Measurements from ENCODE around the gene SOX5. TPM values are rescaled to one million over a fixed set of nuclear protein-coding genes. Genes with fewer than 3 reads are reported as not detected.

SOX5 gene
- total and polyA plus RNA-seq, 11 donors, result 0.49 to 4.9 (median 2.5) TPM

DNA sequence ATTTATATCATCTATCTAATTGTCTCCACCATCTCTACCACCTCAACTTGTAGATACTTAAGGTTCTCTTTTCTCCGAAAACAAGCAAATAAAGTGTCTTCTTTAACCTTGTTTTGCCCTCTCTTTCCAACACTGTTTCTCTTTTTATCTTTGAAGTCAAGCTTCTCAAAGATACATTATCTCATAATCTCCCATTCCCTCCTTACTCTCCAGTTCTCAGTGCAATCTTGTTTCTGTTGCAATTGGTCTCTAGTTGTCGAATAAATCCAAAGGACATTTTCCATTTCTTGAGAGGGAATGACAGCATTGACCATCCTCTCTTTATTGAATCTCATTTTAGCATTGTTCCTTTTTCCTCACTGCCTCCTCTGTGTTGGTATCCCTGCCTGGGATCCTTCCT lies 383.3 kb downstream of the SOX5 start:
- Histone ChIP-seq H3K9me3 (no peaks in the 10 kb centered on the region), H3K4me3 (no peak overlapping the region), H3K27me3 (no peaks in the 10 kb centered on the region), H3K27ac (no peak overlapping the region), H3K36me3 (no peaks in the 10 kb centered on the region), H3K4me1 (no peaks in the 10 kb centered on the region)
- intact Hi-C loops (cut with DNase I), result no loop called here
- no peak for DNase-seq
- WGBS, 4 donors, result 44 to 45% (median 45%) methylated on average over 2 of the region's 2 CpGs
- no peak for TF ChIP-seq POLR2A (IDR thresholded peaks at IDR 0.05)
- TF ChIP-seq, protein P1, sequence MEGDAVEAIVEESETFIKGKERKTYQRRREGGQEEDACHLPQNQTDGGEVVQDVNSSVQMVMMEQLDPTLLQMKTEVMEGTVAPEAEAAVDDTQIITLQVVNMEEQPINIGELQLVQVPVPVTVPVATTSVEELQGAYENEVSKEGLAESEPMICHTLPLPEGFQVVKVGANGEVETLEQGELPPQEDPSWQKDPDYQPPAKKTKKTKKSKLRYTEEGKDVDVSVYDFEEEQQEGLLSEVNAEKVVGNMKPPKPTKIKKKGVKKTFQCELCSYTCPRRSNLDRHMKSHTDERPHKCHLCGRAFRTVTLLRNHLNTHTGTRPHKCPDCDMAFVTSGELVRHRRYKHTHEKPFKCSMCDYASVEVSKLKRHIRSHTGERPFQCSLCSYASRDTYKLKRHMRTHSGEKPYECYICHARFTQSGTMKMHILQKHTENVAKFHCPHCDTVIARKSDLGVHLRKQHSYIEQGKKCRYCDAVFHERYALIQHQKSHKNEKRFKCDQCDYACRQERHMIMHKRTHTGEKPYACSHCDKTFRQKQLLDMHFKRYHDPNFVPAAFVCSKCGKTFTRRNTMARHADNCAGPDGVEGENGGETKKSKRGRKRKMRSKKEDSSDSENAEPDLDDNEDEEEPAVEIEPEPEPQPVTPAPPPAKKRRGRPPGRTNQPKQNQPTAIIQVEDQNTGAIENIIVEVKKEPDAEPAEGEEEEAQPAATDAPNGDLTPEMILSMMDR (IDR thresholded peaks at IDR 0.05), result no peak
- no peak for ATAC-seq

DNA sequence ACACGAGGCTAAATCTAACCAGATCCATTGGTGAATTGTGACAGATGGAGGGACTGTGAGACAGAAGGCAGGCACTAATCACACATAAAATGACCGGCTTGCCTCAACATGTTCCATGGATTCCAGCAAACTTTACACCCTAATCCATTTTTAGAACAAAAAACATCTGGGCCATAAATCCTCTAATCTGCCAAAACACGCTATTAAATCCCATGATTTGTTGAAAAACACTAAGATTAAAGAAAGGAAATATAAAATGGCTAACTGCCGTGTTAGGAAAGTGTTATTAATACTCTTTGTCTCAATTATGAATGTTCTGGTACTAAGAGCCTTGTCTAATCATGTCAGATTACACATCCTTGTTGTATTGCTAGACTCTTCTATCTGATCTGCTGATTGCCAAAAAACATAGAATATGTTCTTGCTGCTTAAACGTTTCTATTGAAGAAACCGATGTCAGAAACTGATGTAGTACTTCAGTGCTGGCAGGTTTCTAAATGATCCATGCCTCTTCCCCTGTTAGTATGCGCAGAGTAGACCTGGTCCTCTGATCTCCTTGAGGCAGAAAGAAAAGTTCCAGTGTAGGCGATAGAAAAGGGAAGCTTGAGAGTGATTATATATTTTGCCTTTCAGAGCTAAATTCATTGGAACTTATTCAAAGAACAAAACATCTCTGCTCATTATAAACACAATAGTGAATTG lies 384.9 kb downstream of the SOX5 start:
- 61 to 72% (median 66%) methylated on average over 8 of the region's 8 CpGs for WGBS, 4 donors
- H3K36me3 ChIP-seq, result no peaks in the 10 kb centered on the region
- no peaks in the 10 kb centered on the region for H3K4me1 ChIP-seq
- TF ChIP-seq POLR2A (IDR thresholded peaks at IDR 0.05), result no peak
- TF ChIP-seq, protein P1 (IDR thresholded peaks at IDR 0.05), result no peak
- H3K4me3 ChIP-seq, result no peak overlapping the region
- H3K27me3 ChIP-seq, result no peaks in the 10 kb centered on the region
- ATAC-seq (no peak), DNase-seq (no peak)
- intact Hi-C loops (cut with DNase I), result no loop called here
- no peak overlapping the region for H3K27ac ChIP-seq
- no peaks in the 10 kb centered on the region for H3K9me3 ChIP-seq

DNA sequence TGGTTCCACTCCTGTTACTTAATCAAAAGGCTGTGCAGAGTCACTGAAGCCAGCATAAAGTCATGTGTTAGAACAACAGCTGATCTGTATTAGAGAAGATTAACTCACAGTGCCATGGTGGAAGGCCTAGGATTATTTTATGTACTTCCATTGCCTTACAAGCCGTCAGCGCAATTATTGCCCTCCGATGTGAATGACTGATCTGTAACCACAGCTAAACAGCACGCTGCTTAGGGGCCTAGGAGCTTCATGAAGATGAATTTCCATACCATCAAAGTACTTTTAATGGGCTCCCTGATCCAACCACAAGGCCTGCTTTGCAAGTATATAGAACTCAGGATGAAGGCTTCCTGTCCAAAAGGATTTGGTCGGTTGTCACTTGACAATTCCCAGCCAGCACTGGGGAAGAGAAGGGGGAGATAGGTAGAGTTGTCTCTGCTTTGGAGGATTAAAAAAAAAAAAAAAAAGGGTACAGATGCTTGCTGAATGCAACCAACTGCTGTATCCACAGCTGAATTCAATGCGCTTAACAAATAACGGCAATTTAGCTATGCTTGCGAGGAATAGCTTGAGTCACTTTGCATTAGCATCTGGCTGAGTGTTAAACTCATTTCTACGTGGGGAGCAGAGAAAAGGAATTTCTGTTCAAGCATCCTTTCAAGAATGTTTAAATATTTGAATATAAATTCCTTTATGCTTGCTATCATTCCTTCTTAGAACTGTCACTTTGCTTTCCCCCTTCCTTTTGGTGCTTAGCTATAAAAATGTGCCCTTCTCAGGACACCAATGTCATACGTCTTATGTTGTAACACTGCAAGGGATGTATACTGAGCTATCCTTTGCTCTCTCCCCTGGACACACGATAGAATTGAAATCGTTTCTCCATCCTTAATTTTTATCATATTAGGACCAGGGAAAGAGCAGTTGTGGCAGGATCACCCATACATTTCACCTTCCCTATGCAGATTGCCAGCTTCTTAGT lies 387.8 kb downstream of the SOX5 start:
- Histone ChIP-seq H3K4me1 (no peaks in the 10 kb centered on the region), H3K27me3 (no peaks in the 10 kb centered on the region), H3K27ac (no peak overlapping the region), H3K36me3 (no peaks in the 10 kb centered on the region), H3K9me3 (no peaks in the 10 kb centered on the region), H3K4me3 (no peak overlapping the region)
- TF ChIP-seq, protein P1 (IDR thresholded peaks at IDR 0.05), result no peak
- no peak for TF ChIP-seq POLR2A (IDR thresholded peaks at IDR 0.05)
- DNase-seq (no peak), ATAC-seq (no peak)
- intact Hi-C loops (cut with DNase I), result no loop called here
- WGBS, 4 donors, result 84 to 89% (median 88%) methylated on average over 9 to 12 of the region's 12 CpGs

DNA sequence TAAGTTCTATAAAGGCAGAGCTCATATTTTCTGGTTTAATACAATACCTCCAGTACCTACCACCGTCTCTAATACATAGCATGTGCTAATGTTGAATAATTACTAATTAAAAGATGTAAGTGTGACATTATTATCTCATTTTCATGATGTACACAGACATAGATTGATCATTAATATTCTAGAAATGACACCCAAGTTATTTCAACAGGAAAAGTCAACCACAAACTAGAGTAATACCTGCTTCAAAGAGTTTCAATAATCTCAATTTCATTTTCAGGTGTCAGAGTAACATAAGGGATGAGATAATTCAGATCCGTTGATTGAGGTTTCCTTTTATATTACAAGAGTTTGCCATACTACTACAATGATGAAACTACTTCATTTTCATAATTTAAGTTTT lies 388.9 kb downstream of the SOX5 start:
- WGBS, 4 donors, result 87 to 93% (median 88%) methylated on average over 2 of the region's 2 CpGs
- ATAC-seq (no peak), DNase-seq (no peak)
- intact Hi-C loops (cut with DNase I), result no loop called here
- Histone ChIP-seq H3K27me3 (no peaks in the 10 kb centered on the region), H3K36me3 (no peaks in the 10 kb centered on the region), H3K4me3 (no peak overlapping the region), H3K9me3 (no peaks in the 10 kb centered on the region), H3K27ac (no peak overlapping the region), H3K4me1 (no peaks in the 10 kb centered on the region)
- TF ChIP-seq, protein P1 (IDR thresholded peaks at IDR 0.05), result no peak
- no peak for TF ChIP-seq POLR2A (IDR thresholded peaks at IDR 0.05)

Measured in heart left ventricle (tissue), 16 donors.